ENCODE data around the gene PKLR. TPM values are rescaled to one million over a fixed set of nuclear protein-coding genes. Genes with fewer than 3 reads are reported as not detected.

Gene PKLR
- total and polyA plus RNA-seq, 2 of the 8 experiments (the other 6 are each of a cell fraction or from before 2014, with no cell fraction given): 2.3 to 7.5 TPM

DNA sequence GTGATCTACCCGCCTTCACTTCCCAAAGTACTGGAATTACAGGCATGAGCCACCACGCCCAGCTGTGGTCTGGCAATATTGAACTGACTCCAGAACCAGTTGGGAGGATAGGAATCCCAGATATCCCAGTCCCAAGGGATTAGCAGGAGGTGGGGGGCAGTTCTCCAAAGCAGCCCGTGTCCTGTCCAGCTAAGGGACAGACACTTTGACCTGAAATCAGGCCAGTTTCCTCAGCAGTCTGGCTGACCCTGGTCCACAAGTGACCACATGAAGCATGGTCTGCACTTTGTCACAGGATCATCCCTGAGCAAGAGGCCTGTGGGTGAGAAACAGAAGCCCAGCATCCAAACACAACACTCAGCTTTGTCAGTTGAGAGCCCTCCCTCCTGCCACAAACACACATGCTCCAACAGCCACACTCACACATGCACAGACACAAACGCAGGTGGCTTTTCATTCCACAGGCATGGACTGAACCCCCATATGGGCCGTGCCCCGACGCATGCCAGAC is 4.7 kb upstream of the PKLR start:
- no peak overlapping the region for H2BK20ac ChIP-seq (ENCODE audit: low read length)
- H3K79me2 ChIP-seq (ENCODE audit: control insufficient read depth in 1 of 2, insufficient read depth in 2 of 2, low read length in 2 of 2): peaks cover 8 to 20% of the 10 kb centered on the region in 2 experiments
- no peak overlapping the region for H3K18ac ChIP-seq (ENCODE audit: extremely low read depth, low read length)
- H4K20me1 ChIP-seq (replicated peaks in 1 of 2; ENCODE audit: control insufficient read depth in 1 of 2, insufficient read depth in 2 of 2, low read length in 2 of 2): peaks cover 0 to 7% of the 10 kb centered on the region in 2 experiments
- ChIA-PET POLR2A (ENCODE audit: partially characterized antibody) (interaction anchor here (0.7 to 1.7 kb wide), 5 partner anchors 15 to 112 kb away, joined by 3 to 8 read pairs (median 4); partner anchors contain the start of genes RUSC1, SCAMP3 and THBS3), CTCF (ENCODE audit: partially characterized antibody) (interaction anchor here (0.5 to 6.4 kb wide), 10 partner anchors 8 to 424 kb away, joined by 3 to 103 read pairs (median 23); partner anchors contain the start of genes CLK2 and RUSC1)
- H4K5ac ChIP-seq (ENCODE audit: insufficient read length, low read depth, low read length): peak overlapping the region; percentile 16
- no peak overlapping the region for H3K14ac ChIP-seq (ENCODE audit: insufficient read length)
- H3K9me3 ChIP-seq (ENCODE audit: insufficient read depth in 2 of 2, low read depth in 1 of 2, low read length in 1 of 2): no peaks in the 10 kb centered on the region
- H4K8ac ChIP-seq (ENCODE audit: extremely low read depth, insufficient read depth, low read length): peak overlapping the region; percentile 53
- peak overlapping the region; percentile 94 for H4K91ac ChIP-seq (replicated peaks; ENCODE audit: insufficient read length, low read length)
- peak overlapping the region; percentile 40; the same call in 1 of the 2 replicates for H2BK5ac ChIP-seq (ENCODE audit: low read depth, low read length)
- peaks cover 0 to 7% (median 2%) of the 10 kb centered on the region in 4 experiments; a peak in 2 of 8 replicates for H3K36me3 ChIP-seq (ENCODE audit: control insufficient read depth in 2 of 4, insufficient read depth in 4 of 4, low read length in 3 of 4)
- H3K27ac ChIP-seq (ENCODE audit: low read depth, low read length): peak overlapping the region; percentile 25; the same call in 1 of the 2 replicates
- DNase-seq (ENCODE audit: low read depth in 1 of 2, low spot score in 2 of 2) (no peak), FAIRE-seq (no peak)
- peak overlapping the region; percentile 75; the same call in 1 of the 2 replicates for H2BK15ac ChIP-seq (ENCODE audit: low read length)
- H3K9ac ChIP-seq (replicated peaks in 1 of 4; ENCODE audit: extremely low read depth in 1 of 4, low read depth in 3 of 4, low read length in 3 of 4): no peak overlapping the region; a peak in 1 of 7 replicates
- H3K4me2 ChIP-seq (ENCODE audit: insufficient read depth in 1 of 2, low read depth in 2 of 2, low read length in 2 of 2): no peak overlapping the region
- H2BK120ac ChIP-seq (replicated peaks; ENCODE audit: low read depth, low read length): no peak overlapping the region
- WGBS, 2 experiments (ENCODE audit: extremely low coverage in 1 of 2, insufficient coverage in 1 of 2, insufficient read length in 1 of 2, insufficient replicate concordance in 2 of 2, low coverage in 1 of 2, low lambda C conversion rate in 2 of 2, missing lambda C conversion rate in 1 of 2): 92% methylated on average over 7 of the region's 7 CpGs; no CpG with 5 or more reads in 1 of the 2 experiments
- peaks cover 0 to 8% (median 4%) of the 10 kb centered on the region in 4 experiments; a peak in 6 of 7 replicates for H3K4me1 ChIP-seq (replicated peaks in 1 of 4; ENCODE audit: control insufficient read depth in 3 of 4, insufficient read depth in 4 of 4, low read length in 3 of 4)
- H2AK5ac ChIP-seq (ENCODE audit: low read depth, low read length): no peak overlapping the region
- no peak overlapping the region for H3K56ac ChIP-seq (replicated peaks; ENCODE audit: insufficient read length, low read depth, low read length)
- H3K4ac ChIP-seq (replicated peaks; ENCODE audit: insufficient read length, low read depth, low read length): no peak overlapping the region
- H3K23me2 ChIP-seq (ENCODE audit: low read depth, low read length): peaks cover 9% of the 10 kb centered on the region
- H2BK12ac ChIP-seq (ENCODE audit: low read depth, low read length): peak overlapping the region; percentile 10; the same call in 1 of the 2 replicates
- H3K27me3 ChIP-seq (replicated peaks in 1 of 4; ENCODE audit: control insufficient read depth in 3 of 4, extremely low read depth in 1 of 4, insufficient read depth in 3 of 4, low read length in 3 of 4): no peaks in the 10 kb centered on the region; a peak in 1 of 7 replicates
- no peak overlapping the region for H3K23ac ChIP-seq (ENCODE audit: insufficient read length)
- no peak overlapping the region for H2AFZ ChIP-seq (ENCODE audit: low read length)
- H3K79me1 ChIP-seq (ENCODE audit: low read depth, low read length): peaks cover 5% of the 10 kb centered on the region; the same call in 1 of the 2 replicates
- no peak overlapping the region for H3K4me3 ChIP-seq (ENCODE audit: extremely low read depth in 1 of 4, insufficient read depth in 2 of 4, low read depth in 3 of 4, low read length in 4 of 4)
- TF ChIP-seq TEAD4 (IDR thresholded peaks at IDR 0.05; ENCODE audit: low read depth, low read length) (no peak), TCF12 (IDR thresholded peaks at IDR 0.05; ENCODE audit: low read depth, low read length) (no peak), SAP30 (IDR thresholded peaks at IDR 0.05; ENCODE audit: insufficient read depth, insufficient replicate concordance, low read length) (no peak), POLR2AphosphoS5 (IDR thresholded peaks at IDR 0.05; ENCODE audit: low read depth, low read length) (no peak), SUZ12 (IDR thresholded peaks at IDR 0.05; ENCODE audit: low read length) (no peak), RNF2 (IDR thresholded peaks at IDR 0.05; ENCODE audit: borderline replicate concordance, low read depth, low read length, missing control alignments, poor library complexity, severe bottlenecking) (no peak), NRF1 (IDR thresholded peaks at IDR 0.05; ENCODE audit: low read depth, low read length) (no peak), SIX5 (IDR thresholded peaks at IDR 0.05; ENCODE audit: low read depth, low read length) (no peak)
- TF ChIP-seq, protein P1, sequence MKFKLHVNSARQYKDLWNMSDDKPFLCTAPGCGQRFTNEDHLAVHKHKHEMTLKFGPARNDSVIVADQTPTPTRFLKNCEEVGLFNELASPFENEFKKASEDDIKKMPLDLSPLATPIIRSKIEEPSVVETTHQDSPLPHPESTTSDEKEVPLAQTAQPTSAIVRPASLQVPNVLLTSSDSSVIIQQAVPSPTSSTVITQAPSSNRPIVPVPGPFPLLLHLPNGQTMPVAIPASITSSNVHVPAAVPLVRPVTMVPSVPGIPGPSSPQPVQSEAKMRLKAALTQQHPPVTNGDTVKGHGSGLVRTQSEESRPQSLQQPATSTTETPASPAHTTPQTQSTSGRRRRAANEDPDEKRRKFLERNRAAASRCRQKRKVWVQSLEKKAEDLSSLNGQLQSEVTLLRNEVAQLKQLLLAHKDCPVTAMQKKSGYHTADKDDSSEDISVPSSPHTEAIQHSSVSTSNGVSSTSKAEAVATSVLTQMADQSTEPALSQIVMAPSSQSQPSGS (IDR thresholded peaks at IDR 0.05; ENCODE audit: low read length): no peak
- TF ChIP-seq, protein P2, sequence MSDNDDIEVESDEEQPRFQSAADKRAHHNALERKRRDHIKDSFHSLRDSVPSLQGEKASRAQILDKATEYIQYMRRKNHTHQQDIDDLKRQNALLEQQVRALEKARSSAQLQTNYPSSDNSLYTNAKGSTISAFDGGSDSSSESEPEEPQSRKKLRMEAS (IDR thresholded peaks at IDR 0.05): no peak

Measured in H1 (cell line).